ENCODE measurements around the gene INTS4.
"Not testable (repeated sequence)": the region's sequence is repeated elsewhere in the genome, so short reads cannot be mapped to it uniquely, and the experiment has no call there.

Gene INTS4

GRCh38 chr11:77942465-77942864, 52.0 kb downstream of the INTS4 start:
- not testable (repeated sequence) for DNase-seq

- DNase-seq, result not testable (repeated sequence)
Measured at GRCh38 chr11:77933596-77933995, 60.9 kb downstream of the INTS4 start.

- not testable (repeated sequence) for DNase-seq
Measured at GRCh38 chr11:77930334-77931208, 63.9 kb downstream of the INTS4 start.

- not testable (repeated sequence) for DNase-seq
Measured at GRCh38 chr11:77917713-77918112, 76.8 kb downstream of the INTS4 start.

- peak; percentile 20 for DNase-seq
Measured at GRCh38 chr11:77914307-77914791, 80.1 kb downstream of the INTS4 start.

- DNase-seq, result not testable (repeated sequence)
Measured at GRCh38 chr11:77913608-77914306, 80.7 kb downstream of the INTS4 start.

- not testable (repeated sequence) for DNase-seq
Measured at GRCh38 chr11:77910828-77911227, 83.6 kb downstream of the INTS4 start.

- DNase-seq, result no peak
Measured at GRCh38 chr11:77909277-77909676, 85.2 kb downstream of the INTS4 start.

GRCh38 chr11:77908835-77909234, 85.6 kb downstream of the INTS4 start:
- DNase-seq, result no peak

- DNase-seq, result not testable (repeated sequence)
Measured at GRCh38 chr11:77894949-77895348, 99.5 kb downstream of the INTS4 start.

- not testable (repeated sequence) for DNase-seq
Measured at GRCh38 chr11:77891703-77892102, 102.8 kb downstream of the INTS4 start.

- not testable (repeated sequence) for DNase-seq
Measured at GRCh38 chr11:77891256-77891655, 103.2 kb downstream of the INTS4 start.

- not testable (repeated sequence) for DNase-seq
Measured at GRCh38 chr11:77890619-77891056, 103.8 kb downstream of the INTS4 start.

GRCh38 chr11:77890100-77890614, 104.3 kb downstream of the INTS4 start:
- DNase-seq, result not testable (repeated sequence)

- not testable (repeated sequence) for DNase-seq
Measured at GRCh38 chr11:77889045-77889444, 105.4 kb downstream of the INTS4 start.

GRCh38 chr11:77886401-77886800, 108.1 kb downstream of the INTS4 start:
- no peak for DNase-seq

- no peak for DNase-seq
Measured at GRCh38 chr11:77884829-77885190, 109.7 kb downstream of the INTS4 start.

- no peak for DNase-seq
Measured at GRCh38 chr11:77884186-77884828, 110.2 kb downstream of the INTS4 start.

GRCh38 chr11:77883775-77884174, 110.7 kb downstream of the INTS4 start:
- DNase-seq, result no peak

- DNase-seq, result no peak
Measured at GRCh38 chr11:77882396-77882795, 112.1 kb downstream of the INTS4 start.

GRCh38 chr11:77879218-77879617, 115.2 kb downstream of the INTS4 start:
- DNase-seq, result peak; percentile 60

- DNase-seq, result not testable (repeated sequence)
Measured at GRCh38 chr11:77878247-77878646, 116.2 kb downstream of the INTS4 start.

- no peak for DNase-seq
Measured at GRCh38 chr11:77876045-77876444, 118.4 kb downstream of the INTS4 start.

All from right hindlimb (tissue), 1 donor.